OCI-LY7 (cell line): Measurements from ENCODE around the gene AUTS2. TPM values are rescaled to one million over a fixed set of nuclear protein-coding genes. Genes with fewer than 3 reads are reported as not detected.
A peak's percentile ranks its signal among the peaks of the same experiment; 100 is the strongest.

Experiments used
- BruUV-seq: library from RNA; stranded (reverse); fragments of 400-500 nt; replicated peaks from 2 replicates; lab custom pipeline; 2021; lab: Mats Ljungman, UMichigan
- CTCF ChIA-PET: fragments of 300-600 bp; sonication (Branson Sonifier 250); formaldehyde crosslinking; loops from one replicate; lab custom pipeline; 2022; ENCODE audit warnings: antibody characterized with exemption; ENCODE audit not compliant: unreplicated experiment; lab: Charles Lee
- POLR2A ChIA-PET: fragments of 300-600 bp; sonication (Branson Sonifier 250); formaldehyde crosslinking; loops from one replicate; lab custom pipeline; 2022; ENCODE audit warnings: antibody characterized with exemption; lab: Charles Lee
- DNase-seq: peaks from one replicate; pipeline ENCODE4 v3.0.0-alpha.2; 2015; ENCODE audit warnings: low spot score
- H2AFZ ChIP-seq: fragments of 200-600 bp; sonication (generic), shearing (Covaris generic); 2 replicates; pipeline ENCODE4 v1.6.1; 2014; ENCODE audit warnings: mild to moderate bottlenecking, antibody characterized with exemption, low read length, moderate library complexity
- H3K27ac ChIP-seq: fragments of 200-600 bp; sonication (generic); 2 replicates; pipeline ENCODE4 v1.5.1; 2014; ENCODE audit warnings: mixed run types, low read depth, mild to moderate bottlenecking, moderate library complexity, low read length, inconsistent platforms; ENCODE audit not compliant: poor library complexity, severe bottlenecking
- H3K36me3 ChIP-seq: fragments of 200-600 bp; sonication (generic); 2 replicates; pipeline ENCODE4 v1.6.1; 2014; ENCODE audit warnings: mild to moderate bottlenecking, antibody characterized with exemption, low read length, moderate library complexity, mixed read lengths; ENCODE audit not compliant: insufficient read depth
- H3K4me1 ChIP-seq: fragments of 200-600 bp; sonication (generic); 2 replicates; pipeline ENCODE4 v1.5.1; 2014; ENCODE audit warnings: mild to moderate bottlenecking, low read length; ENCODE audit not compliant: insufficient read depth, poor library complexity, severe bottlenecking
- H3K4me2 ChIP-seq: fragments of 200-600 bp; sonication (generic); 2 replicates; pipeline ENCODE4 v1.6.1; 2014; ENCODE audit warnings: mild to moderate bottlenecking, low read length
- H3K4me3 ChIP-seq: fragments of 200-600 bp; sonication (generic); 2 replicates; pipeline ENCODE4 v1.5.1; 2014; ENCODE audit warnings: mild to moderate bottlenecking, low read depth, low read length; ENCODE audit not compliant: poor library complexity, severe bottlenecking
- H3K79me2 ChIP-seq: fragments of 200-600 bp; sonication (generic); 2 replicates; pipeline ENCODE4 v1.6.1; 2016; ENCODE audit warnings: low read depth, mild to moderate bottlenecking, low read length, moderate library complexity, mixed read lengths; ENCODE audit not compliant: insufficient read depth
- H3K9me2 ChIP-seq: fragments of 200-600 bp; sonication (generic); 2 replicates; pipeline ENCODE4 v1.6.1; 2016; ENCODE audit warnings: mild to moderate bottlenecking, low read length, mixed read lengths; ENCODE audit not compliant: insufficient read depth
- H3K9me3 ChIP-seq: fragments of 200-600 bp; sonication (generic); 2 replicates; pipeline ENCODE4 v1.6.1; 2014; ENCODE audit warnings: mild to moderate bottlenecking, mixed run types, low read length, mixed read lengths
- H4K20me1 ChIP-seq: fragments of 200-600 bp; sonication (generic); 2 replicates; pipeline ENCODE4 v1.6.1; 2014; ENCODE audit warnings: mild to moderate bottlenecking, antibody characterized with exemption, low read length, moderate library complexity, mixed read lengths; ENCODE audit not compliant: insufficient read depth
- EZH2phosphoT487 ChIP-seq: fragments of 200-600 bp; sonication (generic); IDR thresholded peaks from 2 replicates; pipeline ENCODE4 v1.6.1; 2018; ENCODE audit warnings: low read depth, borderline replicate concordance, mild to moderate bottlenecking, mixed run types, antibody characterized with exemption, low read length, moderate library complexity, mixed read lengths
- intact Hi-C: fragments of 100-400 bp; cut with micrococcal nuclease; formaldehyde crosslinking; loops from one replicate; pipeline ENCODE4 v1.10.0; 2022; ENCODE audit not compliant: unreplicated experiment
- total RNA-seq, 2 experiments: library from RNA; depleted of rRNA in 1 of 2; stranded (reverse); fragments of >200 nt in 1 of 2; shearing (Covaris generic) in 1 of 2; gene quantifications; 2 replicates each; pipeline ENCODE4 v1.2.3, GENCODE V29; 2014 to 2022
- TF ChIP-seq, protein P1 (sequence below): fragments of 200-600 bp; sonication (generic); conservative IDR thresholded peaks from 2 replicates; pipeline ENCODE4 v1.5.1; 2014; ENCODE audit warnings: mild to moderate bottlenecking, antibody characterized with exemption, low read length, moderate library complexity, mixed read lengths

The AUTS2 gene
- total RNA-seq, 2 experiments from 2014 or later = 37.9 to 78.5 TPM

DNA sequence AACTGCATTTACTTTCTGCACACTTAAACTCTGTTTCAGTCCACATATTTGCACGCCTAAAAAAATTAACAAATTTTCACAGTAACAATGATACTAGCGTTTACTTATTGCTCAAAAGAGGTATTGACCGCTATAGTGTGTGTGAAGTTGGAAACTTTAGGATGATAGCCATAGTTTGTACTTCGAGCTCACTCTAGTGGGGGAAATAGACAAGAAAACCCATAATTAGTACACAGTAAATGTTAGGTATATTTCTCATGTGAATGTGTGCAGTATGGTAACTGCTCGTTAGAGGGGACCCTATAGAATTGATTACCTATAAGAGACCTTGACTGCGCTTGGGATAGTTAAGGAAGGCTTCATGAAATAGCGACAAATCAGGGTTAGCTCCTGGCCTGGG is 238.4 kb downstream of the AUTS2 start:
- Histone ChIP-seq H3K4me1 (peaks cover 54% of the 10 kb centered on the region), H4K20me1 (peaks cover 5% of the 10 kb centered on the region; the same call in 1 of the 2 replicates), H3K79me2 (peaks cover 40% of the 10 kb centered on the region), H3K9me2 (no peaks in the 10 kb centered on the region), H3K36me3 (no peaks in the 10 kb centered on the region; the same call in 1 of the 2 replicates), H3K9me3 (no peaks in the 10 kb centered on the region), H3K27ac (no peak overlapping the region), H2AFZ (no peak overlapping the region), H3K4me2 (no peak overlapping the region), H3K4me3 (no peak overlapping the region)
- no peak for DNase-seq
- intact Hi-C loops = no loop called here
- ChIA-PET CTCF (interaction anchor here (1.3 to 1.9 kb wide), 2 partner anchors 10 to 11 kb away, joined by 3 to 6 read pairs; no protein-coding TSS in a partner anchor), POLR2A (interaction anchor here (0.6 to 9.2 kb wide), 2 partner anchors 12 to 89 kb away, joined by 3 to 162 read pairs; no protein-coding TSS in a partner anchor)
- TF ChIP-seq, protein P1, sequence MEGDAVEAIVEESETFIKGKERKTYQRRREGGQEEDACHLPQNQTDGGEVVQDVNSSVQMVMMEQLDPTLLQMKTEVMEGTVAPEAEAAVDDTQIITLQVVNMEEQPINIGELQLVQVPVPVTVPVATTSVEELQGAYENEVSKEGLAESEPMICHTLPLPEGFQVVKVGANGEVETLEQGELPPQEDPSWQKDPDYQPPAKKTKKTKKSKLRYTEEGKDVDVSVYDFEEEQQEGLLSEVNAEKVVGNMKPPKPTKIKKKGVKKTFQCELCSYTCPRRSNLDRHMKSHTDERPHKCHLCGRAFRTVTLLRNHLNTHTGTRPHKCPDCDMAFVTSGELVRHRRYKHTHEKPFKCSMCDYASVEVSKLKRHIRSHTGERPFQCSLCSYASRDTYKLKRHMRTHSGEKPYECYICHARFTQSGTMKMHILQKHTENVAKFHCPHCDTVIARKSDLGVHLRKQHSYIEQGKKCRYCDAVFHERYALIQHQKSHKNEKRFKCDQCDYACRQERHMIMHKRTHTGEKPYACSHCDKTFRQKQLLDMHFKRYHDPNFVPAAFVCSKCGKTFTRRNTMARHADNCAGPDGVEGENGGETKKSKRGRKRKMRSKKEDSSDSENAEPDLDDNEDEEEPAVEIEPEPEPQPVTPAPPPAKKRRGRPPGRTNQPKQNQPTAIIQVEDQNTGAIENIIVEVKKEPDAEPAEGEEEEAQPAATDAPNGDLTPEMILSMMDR = peak; percentile 53
- TF ChIP-seq EZH2phosphoT487 = no peak
- no TSS peak for BruUV-seq

- Histone ChIP-seq H3K79me2 (peaks cover 48% of the 10 kb centered on the region), H3K4me3 (no peak overlapping the region), H3K9me3 (no peaks in the 10 kb centered on the region), H3K4me2 (no peak overlapping the region; the same call in 1 of the 2 replicates), H4K20me1 (peaks cover 4% of the 10 kb centered on the region; the same call in 1 of the 2 replicates), H3K27ac (no peak overlapping the region), H3K4me1 (peaks cover 62% of the 10 kb centered on the region), H3K9me2 (no peaks in the 10 kb centered on the region), H3K36me3 (no peaks in the 10 kb centered on the region; the same call in 1 of the 2 replicates), H2AFZ (no peak overlapping the region)
- POLR2A ChIA-PET = interaction anchor here (0.5 to 9.2 kb wide), 7 partner anchors 10 to 1520 kb away, joined by 3 to 162 read pairs (median 3); no protein-coding TSS in a partner anchor
- intact Hi-C loops = no loop called here
- BruUV-seq = no TSS peak
- TF ChIP-seq, protein P1 = no peak
- CTCF ChIA-PET = interaction anchor here (1.3 to 1.9 kb wide), 2 partner anchors 11 to 12 kb away, joined by 3 to 6 read pairs; no protein-coding TSS in a partner anchor
- no peak for DNase-seq
Measured at GRCh38 chr7:69837387-69838068, 239.3 kb downstream of the AUTS2 start.

DNA sequence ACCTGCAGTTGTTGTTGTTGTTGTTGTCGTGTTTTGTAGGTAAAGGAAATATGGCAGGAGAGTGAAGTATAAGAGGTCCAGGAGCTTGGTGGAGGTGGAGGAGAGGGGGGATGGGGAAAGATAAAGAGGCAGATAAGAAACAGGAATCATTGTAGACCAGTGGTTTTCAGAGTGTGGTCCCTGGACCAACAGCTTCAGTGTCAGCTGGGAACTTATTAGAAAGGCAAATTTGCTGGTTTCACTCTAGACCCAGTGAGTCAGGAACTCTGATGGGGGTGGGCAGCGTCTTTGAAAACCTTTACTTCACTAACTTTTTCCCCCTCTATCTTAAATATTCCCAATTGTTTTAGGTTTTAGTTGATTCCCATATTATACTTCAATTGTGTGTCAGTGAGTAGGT is 241.5 kb downstream of the AUTS2 start:
- peak overlapping the region; percentile 89 for H3K4me2 ChIP-seq
- H3K36me3 ChIP-seq = no peaks in the 10 kb centered on the region
- intact Hi-C loops = loop anchor here (5.0 kb wide), 2 partner anchors 113 to 242 kb away; partner anchors contain the start of gene AUTS2
- peaks cover 71% of the 10 kb centered on the region for H3K79me2 ChIP-seq
- peak overlapping the region; percentile 58 for H3K4me3 ChIP-seq
- TF ChIP-seq, protein P1 = no peak
- no peak for TF ChIP-seq EZH2phosphoT487
- H3K27ac ChIP-seq = peak overlapping the region; percentile 75
- H2AFZ ChIP-seq = no peak overlapping the region
- ChIA-PET POLR2A (interaction anchor here (0.5 to 9.2 kb wide), 7 partner anchors 9 to 114 kb away, joined by 3 to 162 read pairs (median 4); no protein-coding TSS in a partner anchor), CTCF (no interaction called here)
- no peaks in the 10 kb centered on the region for H3K9me3 ChIP-seq
- BruUV-seq = no TSS peak
- no peaks in the 10 kb centered on the region for H3K9me2 ChIP-seq
- peaks cover 85% of the 10 kb centered on the region for H3K4me1 ChIP-seq
- peak; percentile 65 for DNase-seq
- no peaks in the 10 kb centered on the region; the same call in none of the 2 replicates for H4K20me1 ChIP-seq
